Measurements from ENCODE around the gene SKIC2.

DNA sequence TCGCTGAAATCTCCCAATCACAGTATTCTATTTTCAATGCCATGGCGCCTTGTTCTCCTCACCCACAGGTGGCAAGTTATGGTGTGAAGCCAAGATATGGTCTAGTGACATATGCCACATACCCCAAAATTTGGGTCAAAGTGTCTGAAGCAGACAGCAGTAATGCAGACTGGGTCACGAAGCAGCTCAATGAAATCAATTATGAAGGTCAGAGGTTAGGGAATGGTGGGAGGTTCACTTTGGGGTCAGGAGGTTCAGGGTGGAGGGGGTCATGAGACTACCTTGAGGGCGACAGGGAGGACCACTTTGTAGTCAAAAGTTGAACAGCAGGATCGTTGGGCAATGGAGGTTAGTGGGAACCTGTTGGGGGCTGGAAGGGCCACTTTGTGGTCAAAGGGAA, 10.7 kb upstream of the SKIC2 start:
- TF ChIP-seq EP300 (IDR thresholded peaks at IDR 0.05; ENCODE audit: borderline replicate concordance in 1 of 2, control insufficient read depth in 1 of 2, low read depth in 2 of 2, low read length in 2 of 2) (no peak), POLR2AphosphoS5 (IDR thresholded peaks at IDR 0.05; ENCODE audit: low read length) (no peak), CHD2 (IDR thresholded peaks at IDR 0.05; ENCODE audit: borderline replicate concordance, low read depth, low read length) (no peak), POLR2A (IDR thresholded peaks at IDR 0.05; ENCODE audit: low read depth, low read length) (no peak)
- TF ChIP-seq, protein P1, sequence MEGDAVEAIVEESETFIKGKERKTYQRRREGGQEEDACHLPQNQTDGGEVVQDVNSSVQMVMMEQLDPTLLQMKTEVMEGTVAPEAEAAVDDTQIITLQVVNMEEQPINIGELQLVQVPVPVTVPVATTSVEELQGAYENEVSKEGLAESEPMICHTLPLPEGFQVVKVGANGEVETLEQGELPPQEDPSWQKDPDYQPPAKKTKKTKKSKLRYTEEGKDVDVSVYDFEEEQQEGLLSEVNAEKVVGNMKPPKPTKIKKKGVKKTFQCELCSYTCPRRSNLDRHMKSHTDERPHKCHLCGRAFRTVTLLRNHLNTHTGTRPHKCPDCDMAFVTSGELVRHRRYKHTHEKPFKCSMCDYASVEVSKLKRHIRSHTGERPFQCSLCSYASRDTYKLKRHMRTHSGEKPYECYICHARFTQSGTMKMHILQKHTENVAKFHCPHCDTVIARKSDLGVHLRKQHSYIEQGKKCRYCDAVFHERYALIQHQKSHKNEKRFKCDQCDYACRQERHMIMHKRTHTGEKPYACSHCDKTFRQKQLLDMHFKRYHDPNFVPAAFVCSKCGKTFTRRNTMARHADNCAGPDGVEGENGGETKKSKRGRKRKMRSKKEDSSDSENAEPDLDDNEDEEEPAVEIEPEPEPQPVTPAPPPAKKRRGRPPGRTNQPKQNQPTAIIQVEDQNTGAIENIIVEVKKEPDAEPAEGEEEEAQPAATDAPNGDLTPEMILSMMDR (IDR thresholded peaks at IDR 0.05 in 2 of 3, conservative IDR thresholded peaks at IDR 0.05 in 1 of 3; ENCODE audit: control insufficient read depth in 2 of 3, extremely low read depth in 1 of 3, insufficient read depth in 1 of 3, low read depth in 3 of 3, low read length in 3 of 3) = no peak

Data from GM12878 (cell line).